T-helper 9 cell (primary cell): ENCODE data around the gene IFNL2.
A peak's percentile ranks its signal among the peaks of the same experiment; 100 is the strongest.
"Not testable (repeated sequence)": the region's sequence is repeated elsewhere in the genome, so short reads cannot be mapped to it uniquely, and the experiment has no call there.

Experiments
- DNase-seq: peaks from one replicate; pipeline ENCODE4 v3.0.0-alpha.2; 2020

Gene IFNL2

GRCh38 chr19:39297931-39298634 lies 29.9 kb downstream of the IFNL2 start:
- peak; percentile 43 for DNase-seq

GRCh38 chr19:39299404-39299803 lies 31.2 kb downstream of the IFNL2 start:
- no peak for DNase-seq

GRCh38 chr19:39299832-39300231 lies 31.6 kb downstream of the IFNL2 start:
- DNase-seq: no peak

- no peak for DNase-seq
Measured at GRCh38 chr19:39301021-39301420, 32.8 kb downstream of the IFNL2 start.

- DNase-seq: no peak
Measured at GRCh38 chr19:39301562-39301961, 33.4 kb downstream of the IFNL2 start.

GRCh38 chr19:39303373-39304184 lies 35.4 kb downstream of the IFNL2 start:
- no peak for DNase-seq

- no peak for DNase-seq
Measured at GRCh38 chr19:39304185-39304513, 36.0 kb downstream of the IFNL2 start.

- DNase-seq: no peak
Measured at GRCh38 chr19:39304701-39305571, 36.7 kb downstream of the IFNL2 start.

- no peak for DNase-seq
Measured at GRCh38 chr19:39306075-39306474, 37.9 kb downstream of the IFNL2 start.

GRCh38 chr19:39307046-39307821 lies 39.0 kb downstream of the IFNL2 start:
- no peak for DNase-seq

GRCh38 chr19:39307822-39308530 lies 39.8 kb downstream of the IFNL2 start:
- no peak for DNase-seq

- DNase-seq: no peak
Measured at GRCh38 chr19:39308531-39309304, 40.5 kb downstream of the IFNL2 start.

GRCh38 chr19:39309305-39309670 lies 41.1 kb downstream of the IFNL2 start:
- DNase-seq: not testable (repeated sequence)

GRCh38 chr19:39310558-39311311 lies 42.5 kb downstream of the IFNL2 start:
- DNase-seq: no peak

- DNase-seq: no peak
Measured at GRCh38 chr19:39314016-39314728, 46.0 kb downstream of the IFNL2 start.

GRCh38 chr19:39315933-39316332 lies 47.7 kb downstream of the IFNL2 start:
- DNase-seq: no peak

- DNase-seq: no peak
Measured at GRCh38 chr19:39316627-39317321, 48.6 kb downstream of the IFNL2 start.

- no peak for DNase-seq
Measured at GRCh38 chr19:39317476-39317875, 49.3 kb downstream of the IFNL2 start.

GRCh38 chr19:39318071-39318470 lies 49.9 kb downstream of the IFNL2 start:
- no peak for DNase-seq
